BLaER1 (cell line): ENCODE results near the gene COLEC12.
"Not testable (repeated sequence)": the region's sequence is repeated elsewhere in the genome, so short reads cannot be mapped to it uniquely, and the experiment has no call there.

Source experiments
- H3K27ac ChIP-seq: shearing (Covaris generic); formaldehyde crosslinking; 2 replicates; pipeline ENCODE4 v1.8.1; 2022
- H3K27me3 ChIP-seq: shearing (Covaris generic); formaldehyde crosslinking; 2 replicates; pipeline ENCODE4 v1.8.1; 2022
- H3K36me3 ChIP-seq: shearing (Covaris generic); formaldehyde crosslinking; 2 replicates; pipeline ENCODE4 v1.8.1; 2022
- H3K4me1 ChIP-seq: shearing (Covaris generic); formaldehyde crosslinking; 2 replicates; pipeline ENCODE4 v1.8.1; 2022
- H3K4me2 ChIP-seq: shearing (Covaris generic); formaldehyde crosslinking; 2 replicates; pipeline ENCODE4 v1.8.1; 2022
- H3K4me3 ChIP-seq: shearing (Covaris generic); formaldehyde crosslinking; 2 replicates; pipeline ENCODE4 v1.8.1; 2022
- H3K9ac ChIP-seq: shearing (Covaris generic); formaldehyde crosslinking; 2 replicates; pipeline ENCODE4 v1.8.1; 2022
- H3K9me3 ChIP-seq: shearing (Covaris generic); formaldehyde crosslinking; 2 replicates; pipeline ENCODE4 v1.8.1; 2022
- H4K20me1 ChIP-seq: shearing (Covaris generic); formaldehyde crosslinking; 2 replicates; pipeline ENCODE4 v1.8.1; 2022
- Cebpa-rat ChIP-seq: shearing (Covaris generic); IDR thresholded peaks from 2 replicates; pipeline ENCODE4 v1.8.1; 2022

The COLEC12 gene

DNA sequence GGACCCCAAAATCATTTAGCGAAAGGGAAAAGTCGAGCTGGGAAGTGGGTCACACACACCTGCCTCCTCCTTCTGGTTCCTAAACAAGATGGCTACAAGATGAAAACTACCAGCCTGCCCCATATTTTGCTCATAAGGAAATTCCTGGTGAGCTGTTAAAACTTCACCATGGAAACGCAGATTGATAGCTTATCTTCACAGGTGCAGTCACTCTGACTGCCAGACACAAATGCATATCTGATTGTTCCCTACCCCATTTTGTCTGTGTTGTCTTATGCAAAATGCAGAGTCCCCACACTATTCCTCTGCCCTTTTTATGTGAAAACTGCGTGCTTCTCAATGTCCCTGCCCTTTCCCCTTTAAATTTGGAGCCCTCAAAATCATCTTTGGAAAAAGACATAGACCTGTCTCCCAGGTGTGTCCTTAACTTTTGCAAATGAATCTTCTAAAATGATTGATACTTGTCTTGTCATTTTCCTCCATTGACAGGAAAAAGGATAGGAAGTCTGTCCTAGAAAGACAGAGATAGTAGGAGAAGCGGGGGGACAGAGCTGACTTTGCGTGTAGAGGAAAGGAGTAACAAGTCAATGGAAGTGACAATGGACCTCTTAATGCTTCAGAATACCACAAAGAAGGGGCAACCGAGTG, 193.8 kb downstream of the COLEC12 start:
- no peak overlapping the region for H3K9ac ChIP-seq
- H3K4me1 ChIP-seq, result no peaks in the 10 kb centered on the region
- H3K4me3 ChIP-seq, result no peak overlapping the region
- H3K36me3 ChIP-seq, result no peaks in the 10 kb centered on the region
- no peaks in the 10 kb centered on the region for H3K9me3 ChIP-seq
- no peak overlapping the region for H3K4me2 ChIP-seq
- no peak for TF ChIP-seq Cebpa-rat
- H3K27me3 ChIP-seq, result no peaks in the 10 kb centered on the region
- H4K20me1 ChIP-seq, result no peaks in the 10 kb centered on the region
- H3K27ac ChIP-seq, result no peak overlapping the region

DNA sequence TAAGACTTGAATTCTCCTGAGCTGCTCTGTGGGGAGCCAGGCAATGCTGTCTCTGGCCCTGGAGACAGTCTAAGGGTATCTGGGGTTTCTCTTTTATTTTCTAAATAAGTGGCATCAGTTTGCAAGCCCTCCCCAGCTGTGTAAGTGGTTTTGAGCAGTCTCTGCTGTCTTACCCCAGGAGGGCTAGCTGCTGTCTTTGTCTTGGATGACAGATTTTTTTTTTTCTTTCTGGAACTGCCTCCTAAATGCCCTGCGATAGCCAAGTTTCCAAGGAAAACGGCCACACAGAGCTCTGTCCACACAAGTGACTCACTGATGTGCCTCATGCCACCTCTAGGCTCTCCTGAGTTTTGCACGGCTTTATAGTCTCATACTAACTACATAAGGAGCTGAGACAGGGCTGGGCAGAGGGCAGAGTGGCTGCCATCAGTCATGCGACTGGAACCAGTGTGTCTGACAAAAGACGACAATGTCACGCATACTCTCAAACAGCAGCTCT, 195.4 kb downstream of the COLEC12 start:
- Histone ChIP-seq H3K36me3 (no peaks in the 10 kb centered on the region), H3K27me3 (no peaks in the 10 kb centered on the region), H3K27ac (no peak overlapping the region), H3K4me2 (no peak overlapping the region), H3K4me3 (no peak overlapping the region), H3K4me1 (no peaks in the 10 kb centered on the region), H4K20me1 (no peaks in the 10 kb centered on the region), H3K9ac (no peak overlapping the region), H3K9me3 (no peaks in the 10 kb centered on the region)
- TF ChIP-seq Cebpa-rat, result no peak

DNA sequence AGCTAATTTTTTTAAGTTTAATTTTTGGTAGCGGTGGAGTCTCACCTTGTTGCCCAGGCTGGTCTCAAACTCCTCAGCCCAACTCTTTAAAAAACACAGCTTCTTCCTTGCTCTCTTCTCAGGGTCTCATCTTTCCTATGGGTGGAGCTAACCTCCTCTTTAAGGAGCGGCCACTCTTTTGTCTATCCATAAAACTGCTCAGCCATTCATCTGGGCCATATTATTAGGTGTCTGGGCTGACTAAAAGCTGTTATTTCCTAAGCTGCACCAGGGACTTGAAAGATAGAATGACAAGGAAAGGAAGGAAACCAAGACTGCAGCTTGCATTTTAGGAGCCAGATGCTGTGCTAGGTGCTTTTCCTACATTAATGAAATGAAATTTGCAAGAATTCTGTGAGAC, 196.9 kb downstream of the COLEC12 start:
- Histone ChIP-seq H3K4me2 (no peak overlapping the region), H3K4me3 (no peak overlapping the region), H3K36me3 (no peaks in the 10 kb centered on the region), H3K27ac (no peak overlapping the region), H4K20me1 (no peaks in the 10 kb centered on the region), H3K9me3 (no peaks in the 10 kb centered on the region), H3K27me3 (no peaks in the 10 kb centered on the region), H3K4me1 (no peaks in the 10 kb centered on the region), H3K9ac (no peak overlapping the region)
- TF ChIP-seq Cebpa-rat, result no peak

DNA sequence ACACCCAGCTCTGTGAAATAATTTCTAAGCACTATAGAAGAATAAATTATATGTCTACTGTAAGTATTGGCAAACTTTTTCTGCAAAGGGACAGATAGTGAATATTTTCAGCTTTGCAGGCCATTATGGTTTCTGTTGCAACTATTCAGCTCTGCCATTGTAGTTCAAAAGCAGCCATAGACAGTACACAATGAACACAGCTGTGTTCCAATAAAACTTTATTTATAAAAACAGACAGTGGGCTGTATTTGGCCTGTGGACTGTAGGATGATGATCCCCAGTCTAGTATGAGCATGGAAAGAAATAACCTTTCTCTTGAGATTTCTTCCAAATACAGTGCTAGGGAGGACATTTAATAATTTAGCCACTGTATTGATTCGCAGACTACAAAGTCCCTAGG, 197.5 kb downstream of the COLEC12 start:
- Histone ChIP-seq H3K27me3 (no peaks in the 10 kb centered on the region), H3K9me3 (no peaks in the 10 kb centered on the region), H3K9ac (no peak overlapping the region), H3K4me1 (no peaks in the 10 kb centered on the region), H4K20me1 (no peaks in the 10 kb centered on the region), H3K27ac (no peak overlapping the region), H3K4me3 (no peak overlapping the region), H3K4me2 (no peak overlapping the region), H3K36me3 (no peaks in the 10 kb centered on the region)
- no peak for TF ChIP-seq Cebpa-rat

DNA sequence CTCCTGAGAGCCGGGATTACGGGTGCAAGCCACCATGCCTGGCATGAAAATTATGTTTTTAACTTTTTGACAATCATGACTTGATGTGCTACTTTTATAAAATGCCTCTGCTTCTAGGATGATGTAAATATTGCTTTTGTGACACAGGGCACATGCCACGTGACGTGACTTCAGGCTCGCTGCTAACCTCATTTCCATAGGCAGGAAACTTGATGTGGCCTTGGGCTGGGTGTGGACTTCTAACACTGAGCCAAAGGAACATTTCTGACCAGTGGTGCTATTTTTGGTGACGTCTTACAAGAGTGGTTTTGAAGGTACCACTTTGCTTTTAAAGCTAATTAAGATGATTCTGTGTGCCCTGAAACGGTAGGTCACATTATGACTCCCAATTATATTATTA, 198.4 kb downstream of the COLEC12 start:
- TF ChIP-seq Cebpa-rat, result no peak
- Histone ChIP-seq H4K20me1 (no peaks in the 10 kb centered on the region), H3K27me3 (no peaks in the 10 kb centered on the region), H3K27ac (no peak overlapping the region), H3K4me2 (no peak overlapping the region), H3K4me3 (no peak overlapping the region), H3K4me1 (no peaks in the 10 kb centered on the region), H3K36me3 (no peaks in the 10 kb centered on the region), H3K9me3 (no peaks in the 10 kb centered on the region), H3K9ac (no peak overlapping the region)

DNA sequence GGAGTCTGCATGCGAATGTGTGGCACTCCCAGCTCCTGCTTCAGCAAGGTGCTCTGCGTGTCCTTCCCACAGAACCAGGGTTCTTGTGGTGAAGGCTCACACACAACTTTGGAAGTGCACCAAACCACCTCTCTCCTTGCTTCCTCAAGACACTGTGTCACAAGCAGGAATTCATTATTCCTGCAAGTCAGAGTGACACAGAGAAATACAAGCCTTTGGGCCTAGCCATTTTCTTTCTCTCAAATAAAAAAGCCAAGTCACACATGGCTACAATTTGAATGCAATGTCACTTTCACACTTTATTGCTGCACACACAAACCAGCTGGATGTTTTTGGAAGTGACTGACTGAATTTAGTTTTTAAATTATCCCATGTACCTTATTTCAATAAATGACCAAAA, 202.6 kb downstream of the COLEC12 start:
- Histone ChIP-seq H3K27ac (no peak overlapping the region), H4K20me1 (no peaks in the 10 kb centered on the region), H3K36me3 (no peaks in the 10 kb centered on the region), H3K27me3 (no peaks in the 10 kb centered on the region), H3K9ac (no peak overlapping the region), H3K4me3 (no peak overlapping the region), H3K4me1 (no peaks in the 10 kb centered on the region), H3K9me3 (no peaks in the 10 kb centered on the region), H3K4me2 (no peak overlapping the region)
- TF ChIP-seq Cebpa-rat, result no peak

DNA sequence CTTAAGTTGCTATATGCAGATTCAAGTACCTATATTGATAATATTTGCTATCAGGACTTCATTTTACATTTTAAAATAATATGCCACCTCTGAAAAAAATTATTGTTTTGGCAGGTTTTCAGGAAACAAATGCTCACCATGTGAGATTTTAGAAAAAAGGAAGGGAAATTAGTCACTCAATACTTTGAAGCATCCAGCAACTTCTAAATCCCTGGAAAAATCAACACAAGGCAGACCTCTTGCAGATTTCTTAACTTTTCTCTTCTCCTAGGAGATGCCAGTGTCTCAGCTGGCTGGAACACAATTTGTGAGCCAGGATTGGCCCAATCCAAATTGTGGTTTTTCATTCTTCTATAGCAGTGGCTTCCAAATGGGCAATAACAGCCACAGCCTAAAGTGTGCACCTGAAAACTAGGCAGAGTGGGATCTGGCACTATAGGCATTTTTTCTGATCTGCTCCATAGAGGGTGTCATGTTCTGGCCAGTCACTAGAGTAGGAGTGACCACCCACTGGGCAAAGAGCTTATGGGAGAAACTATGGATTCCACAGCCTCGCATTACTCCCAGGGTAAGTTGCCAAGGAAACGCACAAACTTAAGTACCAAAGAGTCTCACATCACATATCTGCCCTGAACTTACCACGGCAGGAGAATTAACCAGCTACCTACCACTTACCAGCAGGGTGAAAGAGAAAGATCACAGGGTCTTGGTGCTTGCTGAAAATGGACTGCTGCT, 204.6 kb downstream of the COLEC12 start:
- TF ChIP-seq Cebpa-rat, result no peak
- no peaks in the 10 kb centered on the region for H3K9me3 ChIP-seq
- no peaks in the 10 kb centered on the region for H3K4me1 ChIP-seq
- no peak overlapping the region for H3K27ac ChIP-seq
- no peak overlapping the region for H3K9ac ChIP-seq
- no peak overlapping the region for H3K4me3 ChIP-seq
- H4K20me1 ChIP-seq, result no peaks in the 10 kb centered on the region
- H3K36me3 ChIP-seq, result no peaks in the 10 kb centered on the region
- H3K27me3 ChIP-seq, result no peaks in the 10 kb centered on the region
- H3K4me2 ChIP-seq, result no peak overlapping the region

DNA sequence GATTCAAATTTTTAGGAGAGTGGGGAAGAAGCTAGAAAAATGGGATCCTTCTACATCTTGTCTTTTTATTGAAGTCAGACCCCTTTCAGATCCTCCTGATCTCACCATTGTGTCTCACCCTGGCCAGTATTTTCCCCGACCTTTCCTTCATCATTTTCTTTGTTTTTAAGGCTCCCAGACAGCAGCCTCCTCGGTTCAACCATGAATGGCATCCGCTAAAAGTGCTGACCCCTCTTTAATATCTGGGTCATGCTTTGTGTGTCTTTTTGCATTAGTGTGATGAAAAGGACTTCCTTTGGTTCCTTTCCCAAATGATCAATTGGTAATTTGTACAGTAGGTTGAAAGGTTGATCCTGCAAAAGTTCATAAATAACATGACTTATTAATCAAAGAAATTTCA, 205.9 kb downstream of the COLEC12 start:
- no peak overlapping the region for H3K4me2 ChIP-seq
- H4K20me1 ChIP-seq, result no peaks in the 10 kb centered on the region
- H3K36me3 ChIP-seq, result no peaks in the 10 kb centered on the region
- H3K9me3 ChIP-seq, result no peaks in the 10 kb centered on the region
- no peaks in the 10 kb centered on the region for H3K27me3 ChIP-seq
- no peaks in the 10 kb centered on the region for H3K4me1 ChIP-seq
- no peak overlapping the region for H3K27ac ChIP-seq
- no peak overlapping the region for H3K4me3 ChIP-seq
- TF ChIP-seq Cebpa-rat, result no peak
- no peak overlapping the region for H3K9ac ChIP-seq

DNA sequence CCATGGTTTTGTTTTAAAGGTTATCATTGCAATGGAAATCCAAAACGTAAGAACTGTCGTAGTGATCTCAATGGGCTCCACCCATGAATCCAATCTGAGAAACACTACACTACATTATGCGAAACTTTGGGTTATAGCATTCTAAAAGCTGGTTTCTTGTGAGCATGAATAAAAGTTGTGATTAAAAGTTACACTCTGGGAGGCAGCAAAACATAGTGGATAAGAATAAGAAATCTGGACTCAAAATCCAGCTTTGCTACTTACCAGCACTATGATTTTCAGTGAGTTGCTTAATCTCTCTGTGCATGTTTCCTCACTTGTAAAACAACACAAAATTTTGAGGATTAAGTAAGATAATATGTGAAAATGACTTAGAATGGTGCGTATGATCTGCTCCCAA, 207.0 kb downstream of the COLEC12 start:
- H4K20me1 ChIP-seq, result no peaks in the 10 kb centered on the region
- no peak overlapping the region for H3K4me2 ChIP-seq
- H3K4me1 ChIP-seq, result no peaks in the 10 kb centered on the region
- H3K36me3 ChIP-seq, result no peaks in the 10 kb centered on the region
- no peak overlapping the region for H3K9ac ChIP-seq
- H3K27ac ChIP-seq, result no peak overlapping the region
- no peaks in the 10 kb centered on the region for H3K9me3 ChIP-seq
- no peaks in the 10 kb centered on the region for H3K27me3 ChIP-seq
- H3K4me3 ChIP-seq, result no peak overlapping the region
- TF ChIP-seq Cebpa-rat, result no peak

DNA sequence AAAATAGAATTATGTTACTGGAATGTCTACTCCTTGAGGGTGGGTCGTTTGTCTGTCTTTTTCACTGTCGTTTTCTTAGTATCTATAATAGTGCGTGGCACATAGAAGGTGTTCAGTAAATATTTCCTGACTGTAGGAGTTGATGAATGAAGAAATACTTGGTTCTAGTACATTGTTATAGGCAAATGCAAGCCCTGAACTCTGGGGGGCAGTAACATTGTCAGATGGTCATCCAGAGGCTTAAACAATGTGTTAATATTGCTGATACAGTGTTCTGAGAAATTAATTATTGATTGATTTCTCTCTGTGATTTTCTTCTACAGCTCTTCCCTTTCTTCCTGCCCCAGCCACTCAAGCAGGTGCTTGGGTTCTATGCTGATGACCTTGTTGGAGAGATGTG, 208.2 kb downstream of the COLEC12 start:
- Histone ChIP-seq H4K20me1 (no peaks in the 10 kb centered on the region), H3K36me3 (no peaks in the 10 kb centered on the region), H3K4me3 (no peak overlapping the region), H3K9me3 (no peaks in the 10 kb centered on the region), H3K9ac (no peak overlapping the region), H3K4me1 (no peaks in the 10 kb centered on the region), H3K27me3 (no peaks in the 10 kb centered on the region), H3K27ac (no peak overlapping the region), H3K4me2 (no peak overlapping the region)
- TF ChIP-seq Cebpa-rat, result no peak

DNA sequence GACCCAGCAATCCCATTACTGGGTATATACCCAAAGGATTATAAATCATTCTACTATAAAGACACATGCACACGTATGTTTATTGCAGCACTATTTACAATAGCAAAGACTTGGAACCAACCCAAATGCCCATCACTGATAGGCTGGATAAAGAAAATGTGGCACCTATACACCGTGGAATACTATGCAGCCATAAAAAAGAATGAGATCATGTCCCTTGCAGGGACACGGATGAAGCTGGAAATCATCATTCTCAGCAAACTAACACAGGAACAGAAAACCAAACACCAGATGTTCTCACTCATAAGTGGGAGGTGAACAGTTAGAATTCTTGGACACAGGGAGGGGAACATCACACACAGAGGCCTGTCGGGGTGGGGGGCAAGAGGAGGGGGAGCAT, 210.5 kb downstream of the COLEC12 start:
- H3K27ac ChIP-seq, H3K4me3 ChIP-seq, H3K4me1 ChIP-seq, H3K4me2 ChIP-seq, H3K9ac ChIP-seq, H4K20me1 ChIP-seq, H3K36me3 ChIP-seq, H3K9me3 ChIP-seq, H3K27me3 ChIP-seq: not testable (repeated sequence)
